OCI-LY3 (cell line): Measurements from ENCODE around the gene ACOX3.

ENCODE experiments used
- EZH2phosphoT487 ChIP-seq: fragments of 200-600 bp; shearing (Covaris generic); IDR thresholded peaks from 2 replicates; pipeline ENCODE4 v1.6.1; 2018; ENCODE audit warnings: antibody characterized with exemption, mixed run types, low read depth
- TF ChIP-seq, protein P1 (sequence below): fragments of 200-600, 300-600 bp; sonication (generic); IDR thresholded peaks from 2 replicates; pipeline ENCODE4 v1.5.1; 2014; ENCODE audit warnings: antibody characterized with exemption, low read length, low read depth

DNA sequence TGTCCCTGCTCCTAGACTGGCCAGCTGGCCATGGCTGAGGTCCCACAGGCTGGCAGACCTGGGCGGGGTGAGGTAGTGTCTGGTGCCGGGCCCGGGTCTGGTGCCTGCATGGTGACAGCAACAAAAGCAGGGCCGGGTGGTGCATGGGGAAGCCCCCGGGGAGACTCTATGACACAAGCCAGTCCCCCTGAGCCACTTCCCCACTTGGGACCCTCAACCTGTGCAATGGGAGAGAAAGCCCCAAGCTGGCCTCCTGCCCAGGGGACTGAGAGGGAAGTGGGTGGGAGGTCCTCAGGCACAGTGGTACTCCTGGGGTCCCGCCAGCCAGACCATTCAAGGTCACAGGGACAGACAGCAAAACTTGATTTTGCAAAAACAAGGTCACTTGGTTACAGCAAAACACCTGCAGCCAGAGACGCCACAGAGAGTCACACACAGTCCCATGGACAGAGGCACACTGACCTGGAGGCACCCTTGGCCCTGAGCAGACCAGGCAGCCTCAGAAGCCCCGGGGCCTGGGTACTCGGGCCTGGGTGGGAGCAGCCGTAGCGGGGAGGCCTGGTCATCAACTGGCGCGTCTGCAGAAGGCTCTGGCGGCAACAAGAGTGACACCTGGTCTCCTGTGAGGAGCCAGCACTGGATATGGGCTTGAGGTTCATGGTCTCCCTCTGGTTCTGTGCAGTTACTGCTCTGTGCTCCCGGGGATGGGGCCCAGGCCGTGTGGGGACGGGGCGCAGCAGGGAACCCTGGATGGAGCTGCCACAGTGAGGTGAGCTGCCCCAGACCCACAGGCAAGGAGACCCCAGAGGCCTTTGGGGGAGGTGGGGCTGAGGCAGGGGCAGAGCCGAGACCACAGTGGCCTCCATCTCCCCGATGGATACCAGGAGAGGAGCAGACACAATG is 110.4 kb downstream of the ACOX3 start:
- TF ChIP-seq, protein P1, sequence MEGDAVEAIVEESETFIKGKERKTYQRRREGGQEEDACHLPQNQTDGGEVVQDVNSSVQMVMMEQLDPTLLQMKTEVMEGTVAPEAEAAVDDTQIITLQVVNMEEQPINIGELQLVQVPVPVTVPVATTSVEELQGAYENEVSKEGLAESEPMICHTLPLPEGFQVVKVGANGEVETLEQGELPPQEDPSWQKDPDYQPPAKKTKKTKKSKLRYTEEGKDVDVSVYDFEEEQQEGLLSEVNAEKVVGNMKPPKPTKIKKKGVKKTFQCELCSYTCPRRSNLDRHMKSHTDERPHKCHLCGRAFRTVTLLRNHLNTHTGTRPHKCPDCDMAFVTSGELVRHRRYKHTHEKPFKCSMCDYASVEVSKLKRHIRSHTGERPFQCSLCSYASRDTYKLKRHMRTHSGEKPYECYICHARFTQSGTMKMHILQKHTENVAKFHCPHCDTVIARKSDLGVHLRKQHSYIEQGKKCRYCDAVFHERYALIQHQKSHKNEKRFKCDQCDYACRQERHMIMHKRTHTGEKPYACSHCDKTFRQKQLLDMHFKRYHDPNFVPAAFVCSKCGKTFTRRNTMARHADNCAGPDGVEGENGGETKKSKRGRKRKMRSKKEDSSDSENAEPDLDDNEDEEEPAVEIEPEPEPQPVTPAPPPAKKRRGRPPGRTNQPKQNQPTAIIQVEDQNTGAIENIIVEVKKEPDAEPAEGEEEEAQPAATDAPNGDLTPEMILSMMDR, result no peak
- no peak for TF ChIP-seq EZH2phosphoT487
